Upper lobe of left lung (tissue), 4 donors: ENCODE data around the gene NAGA.

Experiments
- CTCF ChIP-seq, 6 experiments: fragments of 450-650 bp in 4 of 6; fragments of 200-600 bp in 2 of 6; sonication (generic) in 2 of 6; IDR thresholded peaks; one replicate each; pipeline ENCODE4 v1.5.1; 2016 to 2019; ENCODE audit warnings: antibody characterized with exemption in 6 of 6
- POLR2A ChIP-seq, 4 donors: fragments of 450-650 bp; IDR thresholded peaks; one replicate each; pipeline ENCODE4 v1.5.1; 2016 to 2017; ENCODE audit warnings: antibody characterized with exemption in 4 of 4, mild to moderate bottlenecking in 2 of 4
- POLR2AphosphoS5 ChIP-seq, 2 donors: sonication (generic); formaldehyde crosslinking; IDR thresholded peaks; one replicate each; pipeline ENCODE4 v1.5.1; 2017; ENCODE audit warnings: antibody characterized with exemption in 2 of 2

GRCh38 chr22:42073621-42074041, 3.0 kb upstream of the NAGA start:
- TF ChIP-seq POLR2A (IDR thresholded peaks at IDR 0.05), result no peak
- TF ChIP-seq CTCF (IDR thresholded peaks at IDR 0.05), result no peak
- no peak for TF ChIP-seq POLR2AphosphoS5 (IDR thresholded peaks at IDR 0.05)
